SU-DHL-6 (cell line): ENCODE measurements around the gene PRRC2A.

ENCODE experiments used
- H2AFZ ChIP-seq: fragments of 200-600 bp; sonication (generic); 2 replicates; pipeline ENCODE4 v1.6.1; 2014; ENCODE audit warnings: low read depth, mild to moderate bottlenecking, moderate library complexity, mixed read lengths, antibody characterized with exemption, low read length; ENCODE audit not compliant: severe bottlenecking
- H3F3A ChIP-seq: fragments of 200-600 bp; shearing (Covaris generic); 2 replicates; pipeline ENCODE4 v1.6.0; 2016; ENCODE audit warnings: antibody characterized with exemption, mild to moderate bottlenecking; ENCODE audit not compliant: insufficient read depth
- H3K27ac ChIP-seq: fragments of 200-600 bp; sonication (generic); 2 replicates; pipeline ENCODE4 v1.5.1; 2016; ENCODE audit warnings: low read depth, mild to moderate bottlenecking, low read length, moderate library complexity, mixed read lengths
- H3K27me3 ChIP-seq: fragments of 200-600 bp; sonication (generic), shearing (Covaris generic); 2 replicates; pipeline ENCODE4 v1.6.0; 2014; ENCODE audit warnings: mild to moderate bottlenecking, low read length
- H3K36me3 ChIP-seq: fragments of 200-600 bp; sonication (generic); 2 replicates; pipeline ENCODE4 v1.6.1; 2014; ENCODE audit warnings: mild to moderate bottlenecking, low read length, mixed read lengths
- H3K4me2 ChIP-seq: fragments of 300-600, 200-600 bp; shearing (Covaris generic), sonication (generic); 2 replicates; pipeline ENCODE4 v1.6.0; 2014; ENCODE audit warnings: low read length, low read depth, mild to moderate bottlenecking; ENCODE audit not compliant: poor library complexity, severe bottlenecking
- H3K4me3 ChIP-seq: fragments of 200-600 bp; sonication (generic); 2 replicates; pipeline ENCODE4 v1.5.1; 2014; ENCODE audit warnings: antibody characterized with exemption, low read length, mild to moderate bottlenecking, mixed read lengths; ENCODE audit not compliant: insufficient read depth, poor library complexity, severe bottlenecking
- H3K79me2 ChIP-seq: fragments of 200-600 bp; sonication (generic); 2 replicates; pipeline ENCODE4 v1.6.1; 2014; ENCODE audit warnings: mild to moderate bottlenecking, low read length, moderate library complexity; ENCODE audit not compliant: insufficient read depth
- H3K9ac ChIP-seq: fragments of 200-600 bp; sonication (generic); 2 replicates; pipeline ENCODE4 v1.7.0; 2014; ENCODE audit warnings: mild to moderate bottlenecking, low read length
- H3K9me2 ChIP-seq: fragments of 200-600 bp; sonication (generic); replicated peaks from 2 replicates; pipeline ENCODE4 v1.6.1; 2014; ENCODE audit warnings: low read length; ENCODE audit not compliant: insufficient read depth
- H3K9me3 ChIP-seq: fragments of 200-600 bp; sonication (generic); 2 replicates; pipeline ENCODE4 v1.6.1; 2014; ENCODE audit warnings: low read length, mixed read lengths; ENCODE audit not compliant: insufficient read depth
- H4K20me1 ChIP-seq: fragments of 200-600 bp; sonication (generic); 2 replicates; pipeline ENCODE4 v1.6.1; 2014; ENCODE audit warnings: low read depth, mild to moderate bottlenecking, antibody characterized with exemption, low read length, moderate library complexity, mixed read lengths
- CTCF ChIP-seq: fragments of 200-600 bp; sonication (generic); IDR thresholded peaks from one replicate; pipeline ENCODE4 v1.5.1; 2017; ENCODE audit warnings: antibody characterized with exemption, mild to moderate bottlenecking, low read length, moderate library complexity; ENCODE audit not compliant: insufficient read depth, poor library complexity, severe bottlenecking
- EZH2phosphoT487 ChIP-seq: fragments of 200-600 bp; sonication (generic), shearing (Covaris generic); conservative IDR thresholded peaks from 2 replicates; pipeline ENCODE4 v1.6.1; 2018; ENCODE audit warnings: mild to moderate bottlenecking, antibody characterized with exemption, low read length, moderate library complexity, mixed read lengths

PRRC2A gene

GRCh38 chr6:31664790-31665500 lies 44.4 kb downstream of the PRRC2A start, which contains the start of gene GPANK1:
GPANK1 (minus strand) TSS chr6:31664997; CDS start chr6:31664478, 519 bp downstream.
- H3K4me2 ChIP-seq, result peak within 1 kb of the TSS; percentile 81
- H3K27me3 ChIP-seq, result no peaks in the 10 kb centered on the region
- TF ChIP-seq EZH2phosphoT487 (no peak), CTCF (no peak)
- peak within 1 kb of the TSS; percentile 82 for H3K9ac ChIP-seq
- H3K79me2 ChIP-seq, result peaks cover 51% of the 10 kb centered on the region
- no peaks in the 10 kb centered on the region; the same call in 1 of the 2 replicates for H4K20me1 ChIP-seq
- H2AFZ ChIP-seq, result peak within 1 kb of the TSS; percentile 0
- H3K4me3 ChIP-seq, result peak within 1 kb of the TSS; percentile 83
- H3F3A ChIP-seq, result peaks cover 28% of the 10 kb centered on the region
- H3K9me2 ChIP-seq, result no peaks in the 10 kb centered on the region
- H3K27ac ChIP-seq, result peak within 1 kb of the TSS; percentile 95
- H3K36me3 ChIP-seq, result peaks cover 23% of the 10 kb centered on the region
- H3K9me3 ChIP-seq, result no peaks in the 10 kb centered on the region

GRCh38 chr6:31665501-31666336 lies 45.2 kb downstream of the PRRC2A start, which contains the start of gene CSNK2B:
CSNK2B (plus strand) TSS chr6:31666080; CDS start chr6:31666832, 752 bp downstream.
- Histone ChIP-seq H3K4me3 (peak within 1 kb of the TSS; percentile 83), H3K36me3 (peaks cover 24% of the 10 kb centered on the region), H3K9me2 (no peaks in the 10 kb centered on the region), H3K4me2 (peak within 1 kb of the TSS; percentile 82), H3K9me3 (no peaks in the 10 kb centered on the region), H3F3A (peaks cover 28% of the 10 kb centered on the region), H4K20me1 (no peaks in the 10 kb centered on the region; the same call in 1 of the 2 replicates), H2AFZ (no peak within 1 kb of the TSS), H3K79me2 (peaks cover 46% of the 10 kb centered on the region), H3K9ac (peak within 1 kb of the TSS; percentile 82), H3K27me3 (no peaks in the 10 kb centered on the region), H3K27ac (peak within 1 kb of the TSS; percentile 95)
- TF ChIP-seq CTCF, result no peak

DNA sequence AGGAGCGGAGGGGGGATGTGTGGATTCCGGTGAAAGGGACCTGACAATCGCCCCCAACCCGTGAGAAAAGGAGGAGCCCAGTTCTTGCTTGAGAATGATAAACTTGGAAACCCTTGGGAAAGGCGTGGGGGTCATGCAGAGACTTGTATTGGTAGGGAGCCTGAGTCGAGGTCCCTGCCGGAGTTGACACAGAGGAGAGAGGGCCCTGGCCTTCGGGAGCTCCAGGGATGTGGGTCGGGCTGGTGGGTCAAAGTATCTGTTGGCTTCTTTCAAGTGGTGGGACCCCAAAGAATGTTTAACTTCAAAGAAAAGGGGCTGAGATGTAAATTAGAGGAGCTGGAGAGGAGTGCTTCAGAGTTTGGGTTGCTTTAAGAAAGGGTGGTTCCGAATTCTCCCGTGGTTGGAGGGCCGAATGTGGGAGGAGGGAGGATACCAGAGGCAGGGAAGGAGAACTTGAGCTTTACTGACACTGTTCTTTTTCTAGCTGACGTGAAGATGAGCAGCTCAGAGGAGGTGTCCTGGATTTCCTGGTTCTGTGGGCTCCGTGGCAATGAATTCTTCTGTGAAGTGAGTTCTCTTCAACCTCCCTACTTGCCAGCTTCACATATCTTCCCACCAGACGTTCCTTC lies 45.9 kb downstream of the PRRC2A start:
- H3K4me2 ChIP-seq, result peak overlapping the region; percentile 82
- H2AFZ ChIP-seq, result no peak overlapping the region
- H3K9me2 ChIP-seq, result no peaks in the 10 kb centered on the region
- peaks cover 24% of the 10 kb centered on the region for H3F3A ChIP-seq
- TF ChIP-seq CTCF (no peak), EZH2phosphoT487 (no peak)
- no peaks in the 10 kb centered on the region for H3K9me3 ChIP-seq
- H3K36me3 ChIP-seq, result peaks cover 28% of the 10 kb centered on the region
- peak overlapping the region; percentile 82 for H3K9ac ChIP-seq
- H3K27ac ChIP-seq, result peak overlapping the region; percentile 62
- peak overlapping the region; percentile 83 for H3K4me3 ChIP-seq
- no peaks in the 10 kb centered on the region for H3K27me3 ChIP-seq
- peaks cover 46% of the 10 kb centered on the region for H3K79me2 ChIP-seq
- no peaks in the 10 kb centered on the region; the same call in 1 of the 2 replicates for H4K20me1 ChIP-seq
